Mesendoderm (in vitro differentiated cells): ENCODE measurements around the gene IQSEC1. TPM values are rescaled to one million over a fixed set of nuclear protein-coding genes. Genes with fewer than 3 reads are reported as not detected.
"Not testable (repeated sequence)": the region's sequence is repeated elsewhere in the genome, so short reads cannot be mapped to it uniquely, and the experiment has no call there.

Experiments used
- DNase-seq: peaks from one replicate; pipeline ENCODE4 v3.0.0; 2013
- H2AK5ac ChIP-seq: 2 replicates; pipeline ENCODE4 v1.6.1; 2013; ENCODE audit warnings: low read length, inconsistent platforms
- H2BK120ac ChIP-seq: 2 replicates; pipeline ENCODE4 v1.6.1; 2013; ENCODE audit warnings: low read depth, mild to moderate bottlenecking, low read length, moderate library complexity, mixed read lengths
- H2BK15ac ChIP-seq: replicated peaks from 2 replicates; pipeline ENCODE4 v1.6.1; 2013; ENCODE audit warnings: low read depth, mild to moderate bottlenecking, moderate library complexity
- H2BK5ac ChIP-seq: 2 replicates; pipeline ENCODE4 v1.6.1; 2013; ENCODE audit warnings: low read length, inconsistent platforms
- H3K18ac ChIP-seq: 2 replicates; pipeline ENCODE4 v1.6.1; 2013; ENCODE audit warnings: mild to moderate bottlenecking, low read length, mixed read lengths
- H3K23ac ChIP-seq: one replicate; pipeline ENCODE4 v1.6.1; 2013; ENCODE audit warnings: low read length
- H3K27ac ChIP-seq: 2 replicates; pipeline ENCODE4 v1.5.1; 2013; ENCODE audit warnings: low read depth, mild to moderate bottlenecking, inconsistent platforms, low read length, moderate library complexity
- H3K27me3 ChIP-seq: 2 replicates; pipeline ENCODE4 v1.6.1; 2013; ENCODE audit warnings: low read length, control low read depth, mild to moderate bottlenecking, inconsistent platforms; ENCODE audit not compliant: insufficient read depth, poor library complexity
- H3K36me3 ChIP-seq: 2 replicates; pipeline ENCODE4 v1.6.1; 2013; ENCODE audit warnings: low read length, inconsistent platforms; ENCODE audit not compliant: control insufficient read depth, insufficient read depth
- H3K4ac ChIP-seq: one replicate; pipeline ENCODE4 v1.6.1; 2013; ENCODE audit warnings: low read depth, mild to moderate bottlenecking, low read length, moderate library complexity
- H3K4me1 ChIP-seq: 2 replicates; pipeline ENCODE4 v1.6.1; 2013; ENCODE audit warnings: low read depth, low read length, inconsistent platforms; ENCODE audit not compliant: control insufficient read depth
- H3K4me2 ChIP-seq: 2 replicates; pipeline ENCODE4 v1.6.1; 2013; ENCODE audit warnings: low read length
- H3K4me3 ChIP-seq: 2 replicates; pipeline ENCODE4 v1.5.1; 2013; ENCODE audit warnings: mild to moderate bottlenecking, low read length
- H3K56ac ChIP-seq: one replicate; pipeline ENCODE4 v1.6.1; 2013; ENCODE audit warnings: low read length
- H3K79me1 ChIP-seq: 2 replicates; pipeline ENCODE4 v1.6.1; 2013; ENCODE audit warnings: low read length, inconsistent platforms
- H3K79me2 ChIP-seq: 2 replicates; pipeline ENCODE4 v1.6.1; 2013; ENCODE audit warnings: mild to moderate bottlenecking, low read length; ENCODE audit not compliant: control insufficient read depth, insufficient read depth
- H3K9ac ChIP-seq: 2 replicates; pipeline ENCODE4 v1.6.1; 2013; ENCODE audit warnings: low read length, inconsistent platforms
- H4K5ac ChIP-seq: one replicate; pipeline ENCODE4 v1.6.1; 2013; ENCODE audit warnings: low read length
- H4K8ac ChIP-seq: one replicate; pipeline ENCODE4 v1.6.1; 2013; ENCODE audit warnings: low read depth, mild to moderate bottlenecking, control low read depth, low read length, moderate library complexity
- WGBS: extraction: QIAGEN DNeasy Blood & Tissue Kit; methylation state at CpG from one replicate; pipeline ENCODE4 v1.1.7; 2013; ENCODE audit warnings: low lambda C conversion rate, missing lambda C conversion rate; ENCODE audit not compliant: insufficient coverage; ENCODE audit errors: extremely low coverage; 5-methylcytosine and 5-hydroxymethylcytosine counted together
- small RNA-seq: library from polyadenylated mRNA; stranded (forward); fragments of <200 nt; extraction: miRNeasy Mini kit (QIAGEN cat#:217004); gene quantifications from one replicate; pipeline ENCODE3, GENCODE V24; 2013; ENCODE audit not compliant: insufficient read depth

IQSEC1 gene

GRCh38 chr3:12854565-12854964 is 218.7 kb downstream of the IQSEC1 start:
- Histone ChIP-seq H3K4me1 (no peaks in the 10 kb centered on the region), H3K4ac (no peak overlapping the region), H3K4me2 (no peak overlapping the region), H3K18ac (no peak overlapping the region), H3K56ac (no peak overlapping the region), H3K27ac (no peak overlapping the region), H4K8ac (no peak overlapping the region), H3K27me3 (no peaks in the 10 kb centered on the region), H4K5ac (no peak overlapping the region), H2AK5ac (no peak overlapping the region), H3K9ac (no peak overlapping the region), H3K4me3 (no peak overlapping the region), H2BK15ac (no peak overlapping the region), H3K79me1 (no peaks in the 10 kb centered on the region), H2BK5ac (no peak overlapping the region), H3K36me3 (no peaks in the 10 kb centered on the region), H3K23ac (no peak overlapping the region), H2BK120ac (no peak overlapping the region), H3K79me2 (no peaks in the 10 kb centered on the region)
- WGBS: no CpG with 5 or more reads among the region's 4 CpGs
- DNase-seq: no peak

- H3K9ac ChIP-seq, H3K36me3 ChIP-seq, H3K4me1 ChIP-seq, H3K79me1 ChIP-seq, H4K5ac ChIP-seq, H3K56ac ChIP-seq, H3K27ac ChIP-seq, H3K79me2 ChIP-seq, H3K4ac ChIP-seq, H2BK5ac ChIP-seq, H3K23ac ChIP-seq, H2AK5ac ChIP-seq, H3K18ac ChIP-seq, H3K27me3 ChIP-seq, DNase-seq, H3K4me3 ChIP-seq, H4K8ac ChIP-seq, H3K4me2 ChIP-seq, H2BK15ac ChIP-seq, H2BK120ac ChIP-seq: not testable (repeated sequence)
- no CpG with 5 or more reads among the region's 2 CpGs for WGBS
Measured at GRCh38 chr3:12853847-12854246, 219.4 kb downstream of the IQSEC1 start.

GRCh38 chr3:12852201-12852600 is 221.0 kb downstream of the IQSEC1 start:
- H2BK120ac ChIP-seq: no peak overlapping the region
- no peaks in the 10 kb centered on the region for H3K79me1 ChIP-seq
- no peak for DNase-seq
- H3K4ac ChIP-seq: no peak overlapping the region
- no peak overlapping the region for H3K56ac ChIP-seq
- no peaks in the 10 kb centered on the region for H3K79me2 ChIP-seq
- H3K27ac ChIP-seq: no peak overlapping the region
- H3K36me3 ChIP-seq: no peaks in the 10 kb centered on the region
- H3K18ac ChIP-seq: no peak overlapping the region
- H3K23ac ChIP-seq: no peak overlapping the region
- H2AK5ac ChIP-seq: no peak overlapping the region
- H4K8ac ChIP-seq: no peak overlapping the region
- H2BK5ac ChIP-seq: no peak overlapping the region
- no peak overlapping the region for H2BK15ac ChIP-seq
- no peak overlapping the region for H3K4me2 ChIP-seq
- whole genome bisulfite sequencing: no CpG with 5 or more reads among the region's 3 CpGs
- H3K27me3 ChIP-seq: no peaks in the 10 kb centered on the region
- H3K9ac ChIP-seq: no peak overlapping the region
- H3K4me3 ChIP-seq: no peak overlapping the region
- H3K4me1 ChIP-seq: no peaks in the 10 kb centered on the region
- no peak overlapping the region for H4K5ac ChIP-seq

Small RNA genes lying within 50 kb of the gene (small RNA-seq; reads per million reads assigned to genes)
- gene AC034198.1: not detected
- not detected for gene AC069271.1
